Panc1 (cell line): ENCODE measurements around the gene MRAS.

Experiments
- CTCF ChIP-seq: fragments of 450-650 bp; IDR thresholded peaks from 2 replicates; pipeline ENCODE4 v1.5.1; 2017; ENCODE audit warnings: mild to moderate bottlenecking
- POLR2AphosphoS5 ChIP-seq: IDR thresholded peaks from 2 replicates; pipeline ENCODE4 v1.6.1; 2012; ENCODE audit warnings: mild to moderate bottlenecking, low read depth, low read length, moderate library complexity
- REST ChIP-seq, 2 experiments: IDR thresholded peaks; 2 replicates each; pipeline ENCODE4 v1.6.1; 2011 to 2012; ENCODE audit warnings: low read depth in 2 of 2, control low read depth in 1 of 2, low read length in 1 of 2, mild to moderate bottlenecking in 1 of 2, moderate library complexity in 1 of 2; ENCODE audit not compliant: insufficient read depth in 1 of 2
- TCF7L2 ChIP-seq: IDR thresholded peaks from 2 replicates; pipeline ENCODE4 v1.6.1; 2011; ENCODE audit warnings: mild to moderate bottlenecking, low read depth, low read length, inconsistent platforms

- TF ChIP-seq CTCF (no peak), POLR2AphosphoS5 (no peak), REST (IDR thresholded peaks at IDR 0.05; ENCODE audit: insufficient read depth in 1 of 2, low read depth in 2 of 2, low read length in 1 of 2) (no peak), TCF7L2 (no peak)
These were observed 16.8 kb downstream of the MRAS start for GRCh38 chr3:138365253-138365555.
